B cell (primary cell): ENCODE results near the gene CS.

ENCODE experiments used
- CTCF ChIP-seq: fragments of 200-600 bp; IDR thresholded peaks from one replicate; pipeline ENCODE4 v1.8.0; 2022; ENCODE audit warnings: antibody characterized with exemption, mild to moderate bottlenecking
- EZH2 ChIP-seq: IDR thresholded peaks from 2 replicates; pipeline ENCODE4 v1.6.1; 2012; ENCODE audit warnings: borderline replicate concordance, low read depth, mild to moderate bottlenecking, moderate library complexity, low read length; ENCODE audit not compliant: insufficient read depth, poor library complexity, severe bottlenecking

GRCh38 chr12:56243731-56244181, 56.4 kb downstream of the CS start:
- TF ChIP-seq CTCF, result no peak
- TF ChIP-seq EZH2, result no peak
